ENCODE results near the gene SMARCA2.

SMARCA2 gene

DNA sequence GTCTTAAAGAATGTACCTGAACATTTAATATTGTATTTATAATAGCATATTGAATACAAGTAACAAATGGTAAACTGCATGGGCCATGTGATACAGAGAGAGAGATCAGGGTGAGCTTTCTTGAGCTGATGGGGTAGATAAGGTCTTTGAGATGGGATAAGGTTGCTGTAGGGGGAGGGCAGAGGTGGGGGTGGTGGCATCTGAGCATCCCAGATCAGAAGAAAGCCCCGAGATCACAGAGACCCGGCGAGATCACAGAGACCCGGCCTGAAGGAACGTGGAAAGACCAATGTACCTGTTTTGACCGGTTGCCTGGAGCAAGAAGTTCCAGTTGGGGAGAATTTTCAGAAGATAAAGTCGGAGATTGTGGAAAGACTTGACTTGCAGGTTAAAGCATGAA, 6.6 kb downstream of the SMARCA2 start:
- H3K14ac ChIP-seq (ENCODE audit: low read length in 2 of 2) = no peak overlapping the region

DNA sequence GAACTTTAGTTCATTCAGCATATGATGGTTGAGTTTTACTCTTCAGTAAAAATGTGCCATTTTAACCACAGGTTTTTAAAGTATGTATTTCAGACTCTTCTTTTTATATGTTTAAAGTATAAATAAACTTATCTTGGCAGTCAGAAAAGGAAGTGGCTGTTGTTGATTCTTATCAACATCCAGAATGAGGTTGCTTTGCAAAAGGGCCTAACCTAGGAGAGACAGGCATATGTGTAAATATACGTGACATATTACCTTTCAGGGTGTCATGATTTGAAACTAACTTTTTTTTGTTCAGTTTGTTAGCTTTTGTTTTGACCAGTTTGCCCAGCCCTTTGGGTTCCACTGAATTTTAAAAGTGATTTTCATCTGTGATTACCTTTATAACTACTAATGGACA, 7.4 kb downstream of the SMARCA2 start:
- no peak overlapping the region for H2BK120ac ChIP-seq (ENCODE audit: low read depth, low read length)
- H3K4me2 ChIP-seq (ENCODE audit: low read length, poor library complexity, severe bottlenecking) = no peak overlapping the region
- no peak for DNase-seq
- H3K14ac ChIP-seq (ENCODE audit: low read length in 2 of 2) = no peak overlapping the region
- H3K36me3 ChIP-seq (ENCODE audit: control insufficient read depth in 1 of 2, insufficient read depth in 2 of 2, low read depth in 1 of 2, low read length in 2 of 2) = no peaks in the 10 kb centered on the region
- H3K4ac ChIP-seq (ENCODE audit: low read depth in 1 of 2, low read length in 2 of 2) = no peak overlapping the region
- no peak overlapping the region for H4K8ac ChIP-seq (ENCODE audit: low read length)
- no peaks in the 10 kb centered on the region for H3K9me3 ChIP-seq (ENCODE audit: control insufficient read depth, low read length)
- H3K23ac ChIP-seq (ENCODE audit: low read length in 2 of 2) = no peak overlapping the region
- H3K79me1 ChIP-seq (replicated peaks; ENCODE audit: low read length, poor library complexity, severe bottlenecking) = peaks cover 32% of the 10 kb centered on the region
- H2AFZ ChIP-seq (ENCODE audit: low read depth, low read length) = no peak overlapping the region
- H3K27ac ChIP-seq (ENCODE audit: low read length, poor library complexity, severe bottlenecking) = no peak overlapping the region
- no peak overlapping the region for H3K9ac ChIP-seq (ENCODE audit: low read length)
- H2AK5ac ChIP-seq (ENCODE audit: low read length, severe bottlenecking) = no peak overlapping the region
- H4K91ac ChIP-seq (ENCODE audit: low read length) = no peak overlapping the region
- no peak overlapping the region for H2BK12ac ChIP-seq (ENCODE audit: low read length in 2 of 2)
- no peak overlapping the region for H2BK5ac ChIP-seq (ENCODE audit: low read depth, low read length, poor library complexity, severe bottlenecking)
- no peaks in the 10 kb centered on the region for H3K27me3 ChIP-seq (ENCODE audit: control insufficient read depth in 1 of 2, insufficient read depth in 1 of 2, low read length in 2 of 2)
- H3K4me1 ChIP-seq (ENCODE audit: control insufficient read depth, insufficient read depth, low read depth, low read length) = peaks cover 1% of the 10 kb centered on the region
- WGBS = 83% methylated on average over 1 of the region's 1 CpG
- no peak overlapping the region for H3K18ac ChIP-seq (ENCODE audit: low read depth in 1 of 2, low read length in 2 of 2)
- H3K4me3 ChIP-seq (ENCODE audit: insufficient read depth in 1 of 2, low read depth in 1 of 2, low read length in 2 of 2) = no peak overlapping the region
- no peak overlapping the region for H2BK15ac ChIP-seq (ENCODE audit: low read depth, poor library complexity, severe bottlenecking)

More for the DNA sequence above, 6.6 kb downstream of the SMARCA2 start:
- no peak overlapping the region for H3K9ac ChIP-seq (ENCODE audit: low read length)
- H3K4me1 ChIP-seq (ENCODE audit: control insufficient read depth, insufficient read depth, low read depth, low read length) = peaks cover 1% of the 10 kb centered on the region
- no peak overlapping the region for H3K4ac ChIP-seq (ENCODE audit: low read depth in 1 of 2, low read length in 2 of 2)
- no peak overlapping the region for H2BK15ac ChIP-seq (ENCODE audit: low read depth, poor library complexity, severe bottlenecking)
- no peak overlapping the region for H2BK12ac ChIP-seq (ENCODE audit: low read length in 2 of 2)
- peaks cover 25% of the 10 kb centered on the region for H3K79me1 ChIP-seq (replicated peaks; ENCODE audit: low read length, poor library complexity, severe bottlenecking)
- H2BK5ac ChIP-seq (ENCODE audit: low read depth, low read length, poor library complexity, severe bottlenecking) = no peak overlapping the region
- no peaks in the 10 kb centered on the region for H3K36me3 ChIP-seq (ENCODE audit: control insufficient read depth in 1 of 2, insufficient read depth in 2 of 2, low read depth in 1 of 2, low read length in 2 of 2)
- DNase-seq = no peak
- H4K91ac ChIP-seq (ENCODE audit: low read length) = no peak overlapping the region
- H3K4me3 ChIP-seq (ENCODE audit: insufficient read depth in 1 of 2, low read depth in 1 of 2, low read length in 2 of 2) = no peak overlapping the region
- H2AK5ac ChIP-seq (ENCODE audit: low read length, severe bottlenecking) = no peak overlapping the region
- H3K27me3 ChIP-seq (ENCODE audit: control insufficient read depth in 1 of 2, insufficient read depth in 1 of 2, low read length in 2 of 2) = no peaks in the 10 kb centered on the region
- WGBS = 93% methylated on average over 7 of the region's 7 CpGs
- H4K8ac ChIP-seq (ENCODE audit: low read length) = no peak overlapping the region
- H3K27ac ChIP-seq (ENCODE audit: low read length, poor library complexity, severe bottlenecking) = no peak overlapping the region
- no peak overlapping the region for H3K23ac ChIP-seq (ENCODE audit: low read length in 2 of 2)
- peak overlapping the region; percentile 49 for H2BK120ac ChIP-seq (ENCODE audit: low read depth, low read length)
- no peak overlapping the region for H2AFZ ChIP-seq (ENCODE audit: low read depth, low read length)
- no peak overlapping the region for H3K18ac ChIP-seq (ENCODE audit: low read depth in 1 of 2, low read length in 2 of 2)
- H3K4me2 ChIP-seq (ENCODE audit: low read length, poor library complexity, severe bottlenecking) = no peak overlapping the region
- H3K9me3 ChIP-seq (ENCODE audit: control insufficient read depth, low read length) = no peaks in the 10 kb centered on the region

DNA sequence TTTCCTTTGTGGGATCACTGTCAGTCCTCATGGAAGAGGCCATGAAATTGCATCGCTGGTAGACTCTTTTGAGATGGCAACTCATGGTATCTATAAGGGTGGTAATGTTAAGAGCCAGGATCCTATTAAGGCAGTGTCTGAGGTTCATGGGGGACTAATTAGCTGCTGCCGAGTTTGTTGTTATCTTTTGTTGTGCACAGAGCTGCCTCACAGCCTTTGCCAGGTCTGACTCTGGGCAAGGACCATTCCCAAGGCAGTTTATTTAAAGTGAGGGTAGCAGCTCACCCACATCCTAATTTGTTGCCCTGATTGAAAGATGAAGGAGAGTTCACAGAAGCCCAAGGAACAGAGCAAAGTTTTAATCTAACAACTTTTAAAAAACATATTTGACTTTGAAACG, 7.9 kb downstream of the SMARCA2 start:
- peak overlapping the region; percentile 23 for H4K8ac ChIP-seq (ENCODE audit: low read length)
- H3K18ac ChIP-seq (ENCODE audit: low read depth in 1 of 2, low read length in 2 of 2) = no peak overlapping the region
- H3K27me3 ChIP-seq (ENCODE audit: control insufficient read depth in 1 of 2, insufficient read depth in 1 of 2, low read length in 2 of 2) = no peaks in the 10 kb centered on the region
- H2BK5ac ChIP-seq (ENCODE audit: low read depth, low read length, poor library complexity, severe bottlenecking) = no peak overlapping the region
- H2AK5ac ChIP-seq (ENCODE audit: low read length, severe bottlenecking) = no peak overlapping the region
- no peak overlapping the region for H2BK15ac ChIP-seq (ENCODE audit: low read depth, poor library complexity, severe bottlenecking)
- H2BK12ac ChIP-seq (ENCODE audit: low read length in 2 of 2) = no peak overlapping the region
- no peak overlapping the region for H3K9ac ChIP-seq (ENCODE audit: low read length)
- no peaks in the 10 kb centered on the region for H3K36me3 ChIP-seq (ENCODE audit: control insufficient read depth in 1 of 2, insufficient read depth in 2 of 2, low read depth in 1 of 2, low read length in 2 of 2)
- H3K27ac ChIP-seq (ENCODE audit: low read length, poor library complexity, severe bottlenecking) = no peak overlapping the region
- H3K23ac ChIP-seq (ENCODE audit: low read length in 2 of 2) = no peak overlapping the region
- no peak for DNase-seq
- peaks cover 32% of the 10 kb centered on the region for H3K79me1 ChIP-seq (replicated peaks; ENCODE audit: low read length, poor library complexity, severe bottlenecking)
- H2AFZ ChIP-seq (ENCODE audit: low read depth, low read length) = no peak overlapping the region
- H4K91ac ChIP-seq (ENCODE audit: low read length) = no peak overlapping the region
- no peak overlapping the region for H3K14ac ChIP-seq (ENCODE audit: low read length in 2 of 2)
- peaks cover 1% of the 10 kb centered on the region for H3K4me1 ChIP-seq (ENCODE audit: control insufficient read depth, insufficient read depth, low read depth, low read length)
- no peak overlapping the region for H3K4me3 ChIP-seq (ENCODE audit: insufficient read depth in 1 of 2, low read depth in 1 of 2, low read length in 2 of 2)
- no peak overlapping the region for H2BK120ac ChIP-seq (ENCODE audit: low read depth, low read length)
- no peak overlapping the region for H3K4ac ChIP-seq (ENCODE audit: low read depth in 1 of 2, low read length in 2 of 2)
- H3K4me2 ChIP-seq (ENCODE audit: low read length, poor library complexity, severe bottlenecking) = no peak overlapping the region
- WGBS = 58% methylated on average over 3 of the region's 3 CpGs
- H3K9me3 ChIP-seq (ENCODE audit: control insufficient read depth, low read length) = no peaks in the 10 kb centered on the region

DNA sequence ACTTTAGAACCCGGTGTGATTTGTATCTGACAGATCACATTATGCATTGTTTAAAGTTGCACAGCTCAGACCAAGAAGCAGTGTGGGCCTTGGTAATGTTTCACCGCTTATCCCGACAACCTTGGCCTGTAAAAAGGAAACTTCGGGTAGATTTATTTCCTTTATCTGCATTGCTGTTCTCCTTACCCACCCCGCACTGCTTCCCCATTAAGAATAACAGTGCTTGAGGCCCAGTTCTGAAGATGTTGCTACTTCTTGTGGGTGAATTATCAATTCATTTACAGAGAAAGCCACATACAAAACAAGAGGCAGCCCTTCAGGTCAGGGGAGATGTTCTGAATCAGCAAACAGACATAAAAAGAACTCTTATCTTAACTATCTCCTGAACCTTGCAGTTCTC, 8.4 kb downstream of the SMARCA2 start:
- DNase-seq = no peak
- Histone ChIP-seq H2BK5ac (ENCODE audit: low read depth, low read length, poor library complexity, severe bottlenecking) (no peak overlapping the region), H3K9me3 (ENCODE audit: control insufficient read depth, low read length) (no peaks in the 10 kb centered on the region), H3K27me3 (ENCODE audit: control insufficient read depth in 1 of 2, insufficient read depth in 1 of 2, low read length in 2 of 2) (no peaks in the 10 kb centered on the region), H2AFZ (ENCODE audit: low read depth, low read length) (no peak overlapping the region), H3K18ac (ENCODE audit: low read depth in 1 of 2, low read length in 2 of 2) (no peak overlapping the region), H2BK120ac (ENCODE audit: low read depth, low read length) (no peak overlapping the region), H3K14ac (ENCODE audit: low read length in 2 of 2) (no peak overlapping the region), H3K4ac (ENCODE audit: low read depth in 1 of 2, low read length in 2 of 2) (no peak overlapping the region), H3K4me1 (ENCODE audit: control insufficient read depth, insufficient read depth, low read depth, low read length) (peaks cover 1% of the 10 kb centered on the region), H2BK12ac (ENCODE audit: low read length in 2 of 2) (no peak overlapping the region), H3K9ac (ENCODE audit: low read length) (no peak overlapping the region), H3K36me3 (ENCODE audit: control insufficient read depth in 1 of 2, insufficient read depth in 2 of 2, low read depth in 1 of 2, low read length in 2 of 2) (no peaks in the 10 kb centered on the region), H4K91ac (ENCODE audit: low read length) (no peak overlapping the region), H3K4me2 (ENCODE audit: low read length, poor library complexity, severe bottlenecking) (no peak overlapping the region), H3K79me1 (replicated peaks; ENCODE audit: low read length, poor library complexity, severe bottlenecking) (peaks cover 29% of the 10 kb centered on the region), H2AK5ac (ENCODE audit: low read length, severe bottlenecking) (no peak overlapping the region), H3K23ac (ENCODE audit: low read length in 2 of 2) (no peak overlapping the region), H2BK15ac (ENCODE audit: low read depth, poor library complexity, severe bottlenecking) (no peak overlapping the region), H4K8ac (ENCODE audit: low read length) (no peak overlapping the region), H3K4me3 (ENCODE audit: insufficient read depth in 1 of 2, low read depth in 1 of 2, low read length in 2 of 2) (no peak overlapping the region), H3K27ac (ENCODE audit: low read length, poor library complexity, severe bottlenecking) (no peak overlapping the region)
- 83% methylated on average over 4 of the region's 5 CpGs for WGBS
